T-helper 22 cell (primary cell): Measurements from ENCODE around the gene EMP2.

Experiments
- DNase-seq: peaks from one replicate; pipeline ENCODE4 v3.0.0-alpha.2; 2020; ENCODE audit warnings: low read depth

Gene EMP2

DNA sequence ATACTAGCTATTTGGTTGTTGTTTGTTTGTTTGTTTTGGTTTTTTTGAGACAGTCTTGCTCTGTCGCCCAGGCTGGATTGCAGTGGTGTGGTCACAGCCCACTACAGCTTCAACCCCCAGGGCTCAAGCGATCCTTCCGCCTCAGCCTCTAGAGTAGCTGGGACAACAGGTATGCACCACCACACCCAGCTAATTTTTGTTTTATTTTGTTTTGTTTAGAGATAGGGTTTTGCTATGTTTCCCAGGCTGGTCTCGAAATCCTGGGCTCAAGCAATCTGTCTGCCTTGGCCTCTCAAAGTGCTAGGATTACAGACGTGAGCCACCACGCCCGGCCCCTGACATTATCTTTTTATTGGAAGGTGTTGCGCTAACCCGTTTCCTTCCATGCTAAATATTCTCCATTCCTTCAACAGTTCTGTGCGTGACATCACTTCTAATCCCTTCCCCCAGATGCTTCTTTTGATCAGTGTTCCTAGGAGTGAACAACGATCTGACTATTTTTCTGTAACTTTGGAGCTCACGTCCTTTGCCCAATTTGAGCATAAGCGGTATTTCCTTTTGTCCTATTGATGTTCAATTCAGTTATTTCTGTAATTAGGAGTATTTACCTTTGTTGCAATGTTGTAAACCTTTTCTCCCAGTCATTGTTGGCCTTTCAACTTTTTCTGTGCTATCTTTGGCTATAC, 30.2 kb upstream of the EMP2 start:
- no peak for DNase-seq

DNA sequence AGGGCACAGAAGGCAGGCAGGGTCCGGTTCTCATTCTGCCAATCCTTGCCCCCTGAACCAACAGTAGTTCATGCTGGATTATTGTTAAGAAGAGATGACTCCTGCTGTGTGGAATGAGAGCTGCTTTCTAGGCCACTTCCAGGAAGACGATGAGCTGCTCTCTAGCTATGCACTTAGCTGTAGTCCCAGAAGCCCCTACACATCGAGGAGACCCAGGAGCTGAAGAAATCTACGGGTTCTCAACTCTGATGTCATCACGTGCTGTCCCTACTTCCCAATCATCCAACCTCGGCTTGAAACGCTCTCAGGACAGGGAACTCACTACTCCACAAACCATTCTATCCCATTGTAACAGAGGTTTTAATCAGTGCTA, 29.0 kb upstream of the EMP2 start:
- no peak for DNase-seq

DNA sequence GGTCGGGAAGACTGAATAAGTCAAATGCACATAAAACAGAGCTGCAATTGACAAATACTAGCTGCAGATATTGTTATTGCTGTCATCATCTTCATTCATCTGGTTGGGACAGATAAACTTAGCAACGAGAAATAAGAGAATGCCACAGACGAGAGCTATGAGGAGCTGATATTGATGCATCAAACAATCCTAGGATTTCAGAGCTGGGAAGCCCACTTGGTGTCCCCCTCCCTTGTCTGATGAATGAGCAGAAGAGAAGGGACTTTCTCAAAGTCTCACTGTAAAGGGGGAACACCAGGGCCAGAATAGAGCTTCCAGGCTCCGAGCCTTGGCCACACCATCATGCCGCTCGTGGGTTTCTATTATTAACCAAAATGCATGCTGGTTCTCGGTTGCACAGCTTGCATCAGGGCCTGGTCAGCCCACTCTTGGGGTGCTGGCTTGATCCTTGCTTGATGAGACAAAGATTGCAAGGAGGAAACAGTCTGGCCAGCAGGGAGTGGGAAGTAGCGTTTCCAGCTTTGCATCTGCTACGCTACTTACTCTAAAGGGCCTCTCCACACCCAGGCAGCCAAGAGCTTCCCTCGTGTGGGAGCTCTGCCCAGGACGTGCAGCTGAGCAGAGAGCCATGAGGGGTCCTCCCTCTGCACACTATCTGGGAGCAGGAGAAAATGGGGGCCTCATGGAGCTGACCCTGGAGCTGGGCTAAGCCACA, 28.4 kb upstream of the EMP2 start:
- no peak for DNase-seq

DNA sequence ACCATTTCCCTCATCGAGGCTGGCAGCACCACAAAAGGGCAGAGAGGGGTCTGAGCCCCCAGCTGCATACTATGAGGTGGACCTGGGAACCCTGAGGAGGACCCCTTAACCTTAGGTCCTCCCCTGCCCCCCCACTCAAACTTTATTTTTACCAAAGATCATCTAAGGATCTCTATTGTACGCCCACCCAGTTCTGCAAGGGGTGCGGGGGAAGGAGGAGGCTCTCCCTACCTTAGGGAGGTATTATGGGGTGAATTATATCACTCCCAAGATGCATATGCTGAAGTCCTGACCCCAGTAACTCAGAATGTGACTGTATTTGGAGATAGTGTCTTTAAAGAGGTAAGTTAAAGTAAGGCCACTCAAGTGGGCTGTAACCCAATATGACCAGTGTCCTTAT, 26.8 kb upstream of the EMP2 start:
- no peak for DNase-seq

DNA sequence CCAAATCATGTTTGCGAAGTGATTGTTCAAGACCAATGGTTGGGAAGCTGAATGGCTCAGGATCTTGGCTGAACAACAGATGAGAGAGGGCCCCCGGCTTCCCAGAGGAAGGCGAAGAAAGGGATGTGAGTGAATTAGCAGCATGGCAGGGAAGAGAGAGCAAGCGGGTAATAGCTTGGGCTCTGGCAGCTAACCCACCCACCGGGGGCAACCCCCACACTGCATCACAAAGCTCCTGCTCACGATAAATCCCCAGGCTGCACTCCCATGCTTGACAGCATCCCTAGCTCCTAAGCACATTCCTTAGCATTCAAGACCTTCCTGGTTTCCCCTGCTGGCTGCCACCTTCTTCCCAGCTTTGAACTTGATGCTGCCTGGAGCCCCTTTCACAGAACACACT, 26.2 kb upstream of the EMP2 start:
- no peak for DNase-seq

DNA sequence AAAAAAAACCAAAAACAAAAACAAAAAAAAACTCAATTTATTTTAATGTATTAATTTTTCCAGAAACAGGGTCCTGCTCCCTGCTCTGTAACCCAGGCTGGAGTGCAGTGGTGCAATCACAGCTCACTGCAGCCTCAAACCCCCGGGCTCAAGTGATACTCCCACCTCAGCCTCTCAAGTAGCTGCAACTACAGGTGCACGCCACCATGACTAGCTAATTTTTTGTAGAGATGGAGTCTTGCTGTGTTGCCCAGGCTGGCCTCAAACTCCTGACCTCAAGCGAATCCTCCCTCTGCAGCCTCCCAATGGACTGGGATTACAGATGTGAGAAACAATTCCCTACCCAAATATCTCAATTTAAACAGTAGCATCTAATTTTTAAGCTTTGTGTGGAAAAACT, 25.2 kb upstream of the EMP2 start:
- DNase-seq: no peak

DNA sequence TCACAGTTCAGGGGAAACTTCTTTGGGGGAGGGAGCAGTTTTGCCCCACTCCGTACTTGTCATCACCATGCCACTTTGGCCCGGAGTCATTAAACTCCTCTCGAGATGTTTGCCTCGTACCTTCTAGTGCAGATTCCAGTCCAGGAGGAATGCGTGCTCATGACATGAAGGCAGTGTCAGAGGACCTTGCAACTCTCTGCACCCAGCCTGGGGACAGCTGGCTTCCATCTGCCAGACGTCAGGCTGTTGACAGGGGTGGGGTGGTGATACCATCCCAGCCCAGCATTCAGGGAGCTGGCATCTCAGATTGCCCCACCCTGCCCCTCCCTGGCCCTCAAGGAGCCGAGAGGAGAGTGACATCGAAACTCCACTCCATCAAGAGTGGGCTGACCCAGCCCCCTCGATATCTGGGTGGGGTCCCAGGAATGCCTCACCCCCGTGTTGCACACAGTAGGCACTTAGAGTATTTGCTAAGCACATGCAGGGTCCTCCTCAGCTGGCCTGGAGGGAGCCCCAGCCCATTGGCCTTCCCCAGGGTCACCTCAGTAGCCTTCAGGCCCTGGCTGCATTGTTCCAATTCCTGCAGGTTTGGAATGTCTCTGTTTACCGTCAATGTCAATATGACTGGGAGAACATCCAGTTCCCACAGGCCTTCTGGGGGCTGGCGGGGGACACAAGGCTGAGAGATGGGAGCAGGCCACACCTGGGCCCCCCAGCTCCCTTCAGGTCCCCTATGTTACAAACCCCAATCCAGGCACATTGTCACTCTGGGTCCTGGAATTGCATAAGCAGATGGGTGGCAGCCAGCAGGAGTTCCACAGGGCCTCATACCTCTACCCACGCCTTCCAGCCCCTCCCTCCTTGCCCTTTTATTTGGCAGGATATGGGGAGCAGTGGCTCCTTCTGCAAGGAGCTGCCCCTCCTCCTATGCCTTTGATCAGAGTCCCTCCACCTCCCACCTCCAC, 21.3 kb upstream of the EMP2 start:
- no peak for DNase-seq

DNA sequence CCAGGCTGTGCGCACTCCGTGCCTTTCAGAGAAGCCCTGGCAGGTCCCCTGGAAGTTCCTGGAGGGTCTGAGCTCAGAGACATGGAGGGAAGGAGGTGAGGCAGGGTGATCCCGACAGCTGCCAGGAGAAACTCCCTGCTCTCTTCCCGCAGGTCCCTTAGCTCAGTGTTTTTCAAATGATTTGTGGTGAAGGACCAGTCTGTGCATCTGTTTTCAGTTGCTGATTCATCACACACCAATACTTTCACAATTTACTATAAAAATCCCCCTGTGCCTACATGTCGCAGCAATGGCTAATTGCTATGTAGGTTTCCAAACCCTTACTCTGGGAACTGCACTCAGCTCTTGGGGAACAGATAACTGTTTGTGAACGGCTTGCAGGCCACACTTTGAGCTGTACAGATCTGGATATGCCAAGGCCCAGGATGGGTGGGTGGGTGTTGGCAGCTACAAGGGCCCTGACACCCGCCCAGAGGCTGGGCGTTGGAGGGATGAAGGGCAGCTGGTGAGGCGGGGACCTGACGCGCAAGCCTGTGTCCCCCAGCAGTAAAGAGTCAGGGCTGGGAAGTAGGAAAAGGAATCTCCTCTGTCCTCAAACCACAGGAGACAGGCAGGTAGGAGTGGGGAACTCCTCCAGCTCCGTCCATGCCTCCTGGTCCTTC, 20.5 kb upstream of the EMP2 start:
- DNase-seq: no peak

DNA sequence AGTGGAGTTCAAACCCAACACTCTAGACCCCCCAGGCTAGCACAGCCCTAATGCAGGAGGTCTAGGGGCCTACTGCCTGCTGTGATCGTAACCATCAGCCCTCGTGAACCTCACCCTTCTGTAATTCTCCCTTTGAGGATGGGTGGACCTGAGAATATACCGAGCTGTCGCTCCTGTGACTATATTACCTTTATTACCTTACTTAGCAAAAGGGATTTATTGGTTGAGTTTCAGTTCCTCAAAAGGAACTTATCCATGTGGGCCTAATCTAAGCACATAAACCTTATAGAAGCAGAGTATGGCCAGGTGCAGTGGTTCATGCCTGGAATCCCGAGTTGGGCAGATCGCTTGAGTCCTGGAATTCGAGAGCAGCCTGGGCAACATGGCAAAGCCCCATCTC, 19.2 kb upstream of the EMP2 start:
- DNase-seq: no peak

DNA sequence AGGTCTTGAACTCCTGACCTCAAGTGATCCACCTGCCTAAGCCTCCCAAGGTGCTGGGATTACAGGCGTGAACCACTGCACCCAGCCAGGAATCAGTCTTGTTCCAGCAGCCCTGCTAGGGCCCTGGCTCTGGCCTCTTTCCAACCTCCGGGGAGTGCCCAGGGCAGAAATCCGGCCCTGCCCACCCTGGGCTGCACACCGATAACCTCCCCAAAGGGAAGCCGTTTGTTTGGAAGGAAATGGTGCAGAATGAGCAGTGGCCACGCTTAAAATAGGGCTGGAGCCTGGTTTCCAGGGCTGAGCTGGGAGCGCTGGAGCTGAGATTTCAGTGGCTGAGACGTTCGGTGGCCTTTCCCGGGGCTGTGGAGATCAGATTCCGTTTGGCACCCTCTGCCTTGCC, 17.8 kb upstream of the EMP2 start:
- DNase-seq: no peak

DNA sequence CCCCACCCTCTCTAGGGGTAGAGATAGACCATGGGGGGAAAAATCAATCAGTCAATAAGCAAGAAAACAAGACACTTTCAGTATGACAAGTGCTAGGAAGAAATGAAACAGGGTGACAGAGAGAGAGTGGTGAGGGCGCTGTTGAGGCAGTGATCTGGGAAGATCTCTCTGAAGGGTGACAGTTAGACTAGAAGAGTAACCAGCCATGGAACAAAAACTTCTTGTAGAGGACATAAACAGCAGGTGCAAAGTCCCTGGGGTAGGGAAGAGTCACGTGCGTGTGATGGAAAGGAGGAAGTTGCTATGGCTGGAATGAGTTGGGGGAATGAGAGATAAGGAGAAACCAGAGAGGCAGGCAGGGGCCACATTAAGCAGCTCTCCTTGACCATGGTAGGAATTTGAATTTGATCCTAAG, 16.8 kb upstream of the EMP2 start:
- DNase-seq: no peak

DNA sequence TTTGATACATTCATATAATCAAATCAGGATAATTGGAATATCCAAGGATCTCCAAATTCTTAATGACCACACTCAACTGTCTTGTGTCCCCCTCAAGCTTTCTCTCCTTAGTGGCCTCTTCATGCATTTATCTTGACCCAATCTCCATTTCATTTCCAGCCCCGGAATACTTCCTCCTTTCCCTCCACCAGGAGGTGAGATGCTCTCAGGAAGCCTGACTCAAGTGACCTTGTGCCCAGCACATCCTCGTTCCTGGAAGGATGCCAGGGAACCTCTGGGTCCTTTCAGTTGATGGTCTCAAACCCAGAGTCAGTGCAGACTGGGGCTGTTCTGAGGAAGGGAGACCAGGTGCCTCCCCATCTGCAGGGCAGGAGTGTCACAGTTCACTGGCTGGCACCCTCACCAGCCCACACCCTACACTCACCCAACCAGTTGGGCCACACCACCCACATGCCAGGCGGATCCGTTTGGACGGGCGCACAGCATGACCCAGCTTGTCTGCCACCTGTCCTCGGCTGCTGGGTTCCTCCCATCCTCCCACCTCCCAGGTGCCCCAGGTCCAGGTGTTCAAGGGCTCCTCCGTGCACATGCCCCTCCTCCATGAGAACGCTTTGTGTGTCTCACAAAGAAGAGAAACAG, 14.0 kb upstream of the EMP2 start:
- no peak for DNase-seq

DNA sequence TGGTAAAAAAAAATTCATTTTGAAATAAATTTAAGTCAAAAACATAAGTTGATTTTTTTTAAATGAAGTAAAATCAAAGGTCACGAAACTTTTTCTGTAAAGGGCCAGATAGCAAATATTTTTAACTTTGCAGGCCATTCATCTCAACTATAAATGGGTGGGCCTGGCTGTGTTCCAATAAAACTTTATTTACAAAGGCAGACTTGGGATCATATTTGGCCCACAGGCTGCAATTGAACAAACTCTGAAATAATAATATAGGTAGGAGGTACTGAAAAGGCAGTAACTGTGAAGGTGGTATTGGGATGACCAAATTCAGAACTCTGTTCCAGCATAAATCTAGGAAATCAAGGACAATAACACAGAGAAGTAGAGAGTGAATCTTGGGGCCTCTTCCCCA, 12.2 kb upstream of the EMP2 start:
- DNase-seq: no peak

DNA sequence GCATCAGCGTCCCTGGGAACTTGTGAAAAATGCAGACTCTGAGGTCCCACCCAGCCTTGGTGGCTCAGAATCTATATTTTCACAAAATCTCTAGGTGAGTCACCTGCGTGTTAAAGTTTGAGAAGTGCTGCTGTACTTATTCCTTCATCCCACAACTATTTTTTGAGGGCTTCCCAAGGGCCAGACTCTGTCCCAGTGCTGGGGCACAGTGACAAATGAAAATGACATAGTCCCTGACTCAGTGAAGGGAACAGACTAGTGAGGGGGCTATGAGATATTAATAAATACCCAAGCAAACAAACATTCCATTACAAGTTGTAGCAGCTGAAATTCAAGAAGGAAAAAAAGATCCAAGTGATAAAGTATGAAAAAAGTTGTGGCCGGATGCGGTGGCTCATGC, 9.9 kb upstream of the EMP2 start:
- DNase-seq: no peak

DNA sequence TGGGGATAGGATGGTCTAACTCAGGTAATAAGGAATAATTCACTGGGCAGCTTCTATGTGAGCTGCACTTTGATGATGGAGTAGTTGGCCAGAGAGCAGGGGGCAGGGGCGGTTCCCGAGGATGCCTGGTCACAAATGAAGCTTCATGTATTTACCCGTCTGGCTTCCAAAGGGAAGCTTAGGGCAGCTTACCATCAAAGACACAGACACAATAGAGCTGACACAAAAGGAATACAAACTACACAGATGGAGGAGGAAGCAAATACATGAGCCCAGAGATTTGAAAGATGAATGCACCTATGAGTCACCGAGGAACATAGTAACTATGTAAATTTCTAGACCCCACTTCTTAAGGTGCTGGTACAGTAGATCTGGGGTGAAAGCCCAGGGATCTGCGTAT, 8.7 kb upstream of the EMP2 start:
- no peak for DNase-seq

DNA sequence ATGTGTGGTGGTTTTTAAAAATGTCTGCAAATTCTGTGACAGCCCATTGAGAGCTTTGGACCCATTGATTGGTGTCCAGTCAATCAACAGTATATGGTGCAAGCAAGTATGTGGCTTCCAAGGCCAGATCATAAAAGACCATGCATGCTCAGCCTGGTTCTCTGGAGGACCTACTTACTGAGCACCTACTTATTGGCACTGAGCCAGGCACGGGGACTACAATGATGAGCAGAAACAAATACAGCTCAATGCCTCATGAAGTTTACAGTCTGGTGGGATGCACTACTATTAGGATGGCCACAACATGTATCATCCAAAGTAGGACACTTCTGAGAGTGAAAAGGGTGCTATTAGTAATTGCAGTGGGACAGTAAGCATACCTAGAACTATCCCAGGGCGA, 7.2 kb upstream of the EMP2 start:
- DNase-seq: no peak

DNA sequence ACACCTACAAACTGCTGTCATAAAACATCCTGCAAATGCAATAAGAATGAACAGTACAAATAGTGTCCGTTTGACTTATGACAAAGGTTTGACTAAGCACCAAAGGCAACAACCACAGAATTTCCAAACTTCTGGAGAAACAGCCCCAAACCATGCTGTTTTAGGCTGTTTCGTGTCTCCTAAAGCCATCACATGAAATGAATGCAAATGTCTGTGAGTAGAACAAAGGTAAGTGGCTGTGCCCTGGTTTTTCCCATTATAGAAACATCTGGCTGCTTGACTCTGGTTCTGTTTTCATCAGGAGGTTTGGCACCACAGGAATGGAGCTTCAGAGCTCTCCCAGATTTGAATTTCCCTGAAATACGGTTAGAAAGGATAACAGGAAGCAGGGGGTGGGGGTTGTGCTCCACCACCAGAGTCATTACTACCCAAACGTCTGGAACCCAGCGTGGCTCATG, 4.6 kb upstream of the EMP2 start:
- no peak for DNase-seq

DNA sequence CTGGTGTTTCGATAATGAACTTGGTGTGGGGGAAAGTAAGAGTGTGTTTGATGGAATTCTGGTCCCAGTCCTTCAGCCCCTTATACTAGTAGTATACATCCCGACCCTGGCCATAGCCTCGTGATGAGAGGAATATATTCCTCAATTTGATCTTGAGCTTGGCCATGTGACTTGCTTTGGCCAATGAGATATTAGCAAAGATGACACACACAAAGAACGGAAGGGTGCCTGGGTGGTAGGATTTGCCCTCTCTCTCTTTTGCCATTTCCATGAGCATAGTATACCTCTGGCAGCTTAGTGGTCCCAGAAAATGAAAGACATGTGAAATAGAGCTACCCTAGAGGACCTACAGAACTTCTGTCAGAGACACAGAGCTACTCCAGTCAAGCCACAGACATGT, 2.9 kb upstream of the EMP2 start:
- no peak for DNase-seq

DNA sequence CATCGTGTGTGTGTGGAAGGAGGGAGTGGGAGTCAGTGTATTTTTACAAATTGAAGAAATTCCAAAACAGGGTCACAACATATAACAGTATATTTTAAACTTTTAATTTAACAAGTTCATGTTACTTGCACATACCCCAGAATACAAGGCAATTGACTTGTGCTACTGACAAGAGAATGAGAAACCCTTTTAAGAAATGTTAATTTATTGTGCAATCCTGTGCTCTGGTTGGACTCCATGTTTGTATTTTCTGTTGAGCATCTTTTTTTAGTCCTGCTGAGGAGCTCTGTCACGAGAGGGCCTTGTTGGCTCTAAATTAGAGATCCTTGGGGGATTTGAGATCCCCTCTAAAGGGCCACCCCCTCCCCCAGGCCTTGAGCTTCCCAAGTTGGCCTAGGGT, 1.1 kb upstream of the EMP2 start:
- no peak for DNase-seq

DNA sequence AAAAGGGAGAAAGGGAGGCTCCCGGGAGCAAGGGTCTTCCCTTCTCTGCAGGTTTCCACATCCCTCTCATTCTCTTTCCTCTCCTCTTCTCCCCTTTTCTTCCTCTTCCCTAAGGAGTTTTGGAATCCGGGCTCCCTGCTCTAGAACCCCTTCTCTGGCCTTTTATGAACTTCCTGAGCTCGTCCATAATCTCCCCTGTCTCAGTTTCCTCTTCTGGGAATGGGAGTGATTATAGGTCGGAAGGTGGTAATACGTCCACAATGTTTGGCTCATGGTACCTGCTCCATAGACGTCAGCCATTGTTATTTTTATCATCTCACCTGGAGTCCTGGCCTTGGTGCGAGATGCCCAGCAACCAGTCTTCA, 467 bp upstream of the EMP2 start:
- DNase-seq: no peak

DNA sequence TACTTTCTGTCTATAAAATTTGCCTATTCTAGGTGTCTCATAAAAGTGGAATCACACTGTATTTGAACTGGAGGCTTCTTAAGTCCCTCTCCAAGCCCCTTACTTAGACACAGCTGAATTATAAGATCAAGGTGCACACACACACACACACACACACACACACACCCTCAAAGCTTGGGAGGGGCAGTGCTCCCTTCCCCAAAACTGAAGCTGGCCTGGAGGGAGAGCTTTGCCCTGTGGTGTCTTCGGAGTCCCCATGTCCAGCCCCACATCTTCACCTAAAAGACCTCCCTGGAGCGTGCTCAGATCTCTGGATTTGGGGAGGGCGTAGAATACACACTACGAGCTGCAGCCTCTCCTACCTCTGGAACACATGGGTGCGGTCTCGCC, 828 bp downstream of the EMP2 start:
- no peak for DNase-seq
